ENCODE measurements around the gene CMKLR1.

GRCh38 chr12:108260039-108260438, 79.1 kb downstream of the CMKLR1 start:
- TF ChIP-seq CTCF (IDR thresholded peaks at IDR 0.05) (no peak), EZH2phosphoT487 (IDR thresholded peaks at IDR 0.05) (no peak), EZH2 (IDR thresholded peaks at IDR 0.05) (no peak)

Data from neural progenitor cell (in vitro differentiated cells).